ENCODE data around the gene XYLT1. TPM values are rescaled to one million over a fixed set of nuclear protein-coding genes. Genes with fewer than 3 reads are reported as not detected.
A peak's percentile ranks its signal among the peaks of the same experiment; 100 is the strongest.

XYLT1 gene
- total RNA-seq, 2 experiments from 2014 or later: 46.6 to 50.1 TPM

DNA sequence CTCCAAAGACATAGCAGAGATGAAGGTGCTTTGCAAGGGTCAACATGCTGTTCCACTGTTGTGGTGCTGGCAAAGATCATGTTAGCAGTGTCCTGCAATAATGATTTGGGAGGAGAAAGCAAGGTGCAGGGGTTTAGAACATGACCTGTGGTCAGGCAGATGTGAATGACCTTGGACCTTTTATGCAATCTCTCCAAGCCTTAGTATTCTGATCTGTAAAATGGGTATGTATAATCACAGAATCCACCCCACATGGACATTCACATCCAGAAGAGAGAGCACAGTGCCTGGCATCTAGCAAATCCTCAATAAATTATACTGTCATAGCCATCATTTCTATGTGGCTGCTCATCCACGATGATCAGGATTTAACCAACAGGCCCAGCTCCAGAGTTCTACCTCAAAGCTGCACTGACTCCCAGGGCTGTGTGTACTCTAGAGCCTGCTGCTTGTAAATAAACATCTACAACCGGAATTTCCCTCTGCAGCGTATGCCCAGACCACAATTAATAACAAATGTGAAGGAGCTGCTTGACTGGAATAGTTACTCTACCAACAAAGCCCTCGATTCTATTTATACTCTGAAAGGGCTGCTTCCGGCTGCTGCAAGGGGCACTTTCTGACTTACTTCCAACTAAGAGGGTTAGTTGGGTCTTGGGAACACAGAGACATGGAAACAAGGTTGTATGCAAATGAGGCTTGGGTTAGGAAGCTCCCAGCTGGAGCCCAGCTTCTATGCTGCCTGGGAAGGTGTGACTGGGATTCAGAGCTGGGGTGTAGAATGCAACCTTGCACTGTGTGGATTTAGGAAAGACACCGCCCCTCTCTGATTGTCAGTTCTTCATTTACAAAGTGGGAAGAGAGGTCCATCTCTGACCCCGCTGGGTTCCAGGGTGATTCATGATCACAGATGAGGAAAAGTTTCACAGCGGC, 265.2 kb downstream of the XYLT1 start:
- no peaks in the 10 kb centered on the region for H3K9me3 Mint-ChIP-seq
- CTCF ChIA-PET: no interaction called here

GRCh38 chr16:17204644-17205043, 266.1 kb downstream of the XYLT1 start:
- Mint-ChIP-seq H3K4me1 (peaks cover 2% of the 10 kb centered on the region), H3K27me3 (no peaks in the 10 kb centered on the region), H3K4me3 (no peak overlapping the region), H3K27ac (no peak overlapping the region), H3K9me3 (no peaks in the 10 kb centered on the region), H3K36me3 (ENCODE audit: low read depth) (peaks cover 5% of the 10 kb centered on the region)
- ChIA-PET CTCF (no interaction called here), POLR2A (no interaction called here)
- DNase-seq: no peak

More for the DNA sequence above, 265.2 kb downstream of the XYLT1 start:
- no peak overlapping the region for H3K4me3 Mint-ChIP-seq
- H3K27me3 Mint-ChIP-seq: no peaks in the 10 kb centered on the region
- no peak for DNase-seq
- H3K27ac Mint-ChIP-seq: no peak overlapping the region
- POLR2A ChIA-PET: no interaction called here
- peaks cover 2% of the 10 kb centered on the region for H3K4me1 Mint-ChIP-seq
- H3K36me3 Mint-ChIP-seq (ENCODE audit: low read depth): peaks cover 1% of the 10 kb centered on the region

DNA sequence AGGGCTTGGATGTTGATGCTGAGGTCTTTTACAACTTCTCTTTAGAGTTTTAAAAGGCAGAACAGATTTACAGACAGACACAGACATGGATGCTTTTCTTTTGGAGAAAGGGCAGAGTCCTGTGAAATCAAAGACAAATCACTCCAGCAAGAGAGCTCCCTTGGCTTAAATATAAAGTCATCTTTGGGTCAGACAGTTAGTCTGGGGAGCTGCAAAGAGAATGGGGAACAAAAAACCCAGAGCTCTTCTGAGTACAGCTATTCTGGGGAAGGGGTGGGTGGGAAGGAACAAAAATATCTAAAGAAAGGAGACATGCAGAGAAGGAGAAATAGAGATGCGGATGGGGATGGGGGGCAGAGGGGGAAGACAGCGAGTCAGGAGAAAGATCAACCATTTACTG, 266.6 kb downstream of the XYLT1 start:
- H3K27me3 Mint-ChIP-seq: no peaks in the 10 kb centered on the region

GRCh38 chr16:17203424-17203823, 267.3 kb downstream of the XYLT1 start:
- H3K27ac Mint-ChIP-seq: no peak overlapping the region
- DNase-seq: no peak
- no peaks in the 10 kb centered on the region for H3K4me1 Mint-ChIP-seq
- no peaks in the 10 kb centered on the region for H3K9me3 Mint-ChIP-seq
- no peaks in the 10 kb centered on the region for H3K27me3 Mint-ChIP-seq
- POLR2A ChIA-PET: no interaction called here
- CTCF ChIA-PET: no interaction called here
- H3K36me3 Mint-ChIP-seq (ENCODE audit: low read depth): peaks cover 12% of the 10 kb centered on the region
- no peak overlapping the region for H3K4me3 Mint-ChIP-seq

More for the DNA sequence above, 266.6 kb downstream of the XYLT1 start:
- Mint-ChIP-seq H3K9me3 (no peaks in the 10 kb centered on the region), H3K27ac (no peak overlapping the region), H3K4me3 (no peak overlapping the region), H3K36me3 (ENCODE audit: low read depth) (peaks cover 9% of the 10 kb centered on the region), H3K4me1 (peaks cover 2% of the 10 kb centered on the region)
- POLR2A ChIA-PET: no interaction called here
- CTCF ChIA-PET: no interaction called here
- no peak for DNase-seq

- H3K36me3 Mint-ChIP-seq (ENCODE audit: low read depth): peaks cover 39% of the 10 kb centered on the region
- no peak overlapping the region for H3K4me3 Mint-ChIP-seq
- CTCF ChIA-PET: interaction anchor here (0.9 to 1.2 kb wide), 2 partner anchors 10 to 13 kb away, joined by 3 read pairs; no protein-coding TSS in a partner anchor
- no peak for DNase-seq
- no peaks in the 10 kb centered on the region for H3K27me3 Mint-ChIP-seq
- POLR2A ChIA-PET: no interaction called here
- H3K9me3 Mint-ChIP-seq: no peaks in the 10 kb centered on the region
- H3K4me1 Mint-ChIP-seq: peaks cover 7% of the 10 kb centered on the region
- no peak overlapping the region for H3K27ac Mint-ChIP-seq
Observed at GRCh38 chr16:17199135-17199534, 271.6 kb downstream of the XYLT1 start.

- CTCF ChIA-PET: no interaction called here
- no peaks in the 10 kb centered on the region for H3K27me3 Mint-ChIP-seq
- no peak overlapping the region for H3K27ac Mint-ChIP-seq
Observed at GRCh38 chr16:17196526-17196925, 274.2 kb downstream of the XYLT1 start.

GRCh38 chr16:17194190-17194780, 276.5 kb downstream of the XYLT1 start:
- no peaks in the 10 kb centered on the region for H3K9me3 Mint-ChIP-seq
- ChIA-PET POLR2A (no interaction called here), CTCF (interaction anchor here (0.6 to 0.9 kb wide), 3 partner anchors 14 to 273 kb away, joined by 3 read pairs; no protein-coding TSS in a partner anchor)
- H3K27me3 Mint-ChIP-seq: no peaks in the 10 kb centered on the region
- H3K4me1 Mint-ChIP-seq: peaks cover 7% of the 10 kb centered on the region
- peaks cover 67% of the 10 kb centered on the region for H3K36me3 Mint-ChIP-seq (ENCODE audit: low read depth)
- H3K27ac Mint-ChIP-seq: no peak overlapping the region
- H3K4me3 Mint-ChIP-seq: no peak overlapping the region
- peak; percentile 56 for DNase-seq

More at GRCh38 chr16:17196526-17196925, 274.2 kb downstream of the XYLT1 start:
- Mint-ChIP-seq H3K4me1 (peaks cover 7% of the 10 kb centered on the region), H3K36me3 (ENCODE audit: low read depth) (peaks cover 56% of the 10 kb centered on the region), H3K4me3 (no peak overlapping the region), H3K9me3 (no peaks in the 10 kb centered on the region)
- POLR2A ChIA-PET: no interaction called here
- DNase-seq: no peak

- Mint-ChIP-seq H3K9me3 (no peaks in the 10 kb centered on the region), H3K4me3 (no peak overlapping the region), H3K27ac (peak overlapping the region; percentile 2), H3K36me3 (ENCODE audit: low read depth) (peaks cover 68% of the 10 kb centered on the region), H3K27me3 (no peaks in the 10 kb centered on the region), H3K4me1 (peaks cover 7% of the 10 kb centered on the region)
- DNase-seq: no peak
- ChIA-PET CTCF (interaction anchor here (0.6 to 0.9 kb wide), 3 partner anchors 14 to 274 kb away, joined by 3 read pairs; no protein-coding TSS in a partner anchor), POLR2A (no interaction called here)
Observed at GRCh38 chr16:17193566-17194100, 277.1 kb downstream of the XYLT1 start.

DNA sequence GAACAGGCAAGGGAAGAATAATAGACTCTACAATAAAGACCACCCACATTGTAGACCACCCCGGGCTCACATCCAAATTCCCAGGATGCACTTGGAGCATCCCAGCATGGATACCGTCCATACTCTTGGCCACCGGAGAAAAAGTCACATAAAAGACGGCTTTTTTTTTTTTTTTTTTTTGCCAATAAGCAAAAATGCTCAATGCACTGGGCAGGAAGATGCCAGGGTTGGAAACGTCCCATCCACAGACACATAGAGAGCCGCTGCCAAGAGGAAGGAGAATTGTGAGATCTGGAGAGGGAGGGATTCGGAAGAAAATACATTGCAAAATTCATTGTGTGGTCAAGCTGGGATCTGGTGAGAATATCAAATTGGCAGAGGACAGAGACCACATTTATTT, 286.7 kb downstream of the XYLT1 start:
- Mint-ChIP-seq H3K4me1 (no peaks in the 10 kb centered on the region), H3K36me3 (ENCODE audit: low read depth) (peaks cover 25% of the 10 kb centered on the region), H3K4me3 (no peak overlapping the region), H3K27ac (no peak overlapping the region), H3K27me3 (no peaks in the 10 kb centered on the region), H3K9me3 (no peaks in the 10 kb centered on the region)
- CTCF ChIA-PET: no interaction called here
- DNase-seq: no peak
- POLR2A ChIA-PET: no interaction called here

- no peak overlapping the region for H3K4me3 Mint-ChIP-seq
- H3K27me3 Mint-ChIP-seq: no peaks in the 10 kb centered on the region
- peaks cover 10% of the 10 kb centered on the region for H3K4me1 Mint-ChIP-seq
- peaks cover 48% of the 10 kb centered on the region for H3K36me3 Mint-ChIP-seq (ENCODE audit: low read depth)
- POLR2A ChIA-PET: no interaction called here
- no peaks in the 10 kb centered on the region for H3K9me3 Mint-ChIP-seq
- CTCF ChIA-PET: no interaction called here
- no peak overlapping the region for H3K27ac Mint-ChIP-seq
- DNase-seq: no peak
Observed at GRCh38 chr16:17177959-17178905, 292.5 kb downstream of the XYLT1 start.

DNA sequence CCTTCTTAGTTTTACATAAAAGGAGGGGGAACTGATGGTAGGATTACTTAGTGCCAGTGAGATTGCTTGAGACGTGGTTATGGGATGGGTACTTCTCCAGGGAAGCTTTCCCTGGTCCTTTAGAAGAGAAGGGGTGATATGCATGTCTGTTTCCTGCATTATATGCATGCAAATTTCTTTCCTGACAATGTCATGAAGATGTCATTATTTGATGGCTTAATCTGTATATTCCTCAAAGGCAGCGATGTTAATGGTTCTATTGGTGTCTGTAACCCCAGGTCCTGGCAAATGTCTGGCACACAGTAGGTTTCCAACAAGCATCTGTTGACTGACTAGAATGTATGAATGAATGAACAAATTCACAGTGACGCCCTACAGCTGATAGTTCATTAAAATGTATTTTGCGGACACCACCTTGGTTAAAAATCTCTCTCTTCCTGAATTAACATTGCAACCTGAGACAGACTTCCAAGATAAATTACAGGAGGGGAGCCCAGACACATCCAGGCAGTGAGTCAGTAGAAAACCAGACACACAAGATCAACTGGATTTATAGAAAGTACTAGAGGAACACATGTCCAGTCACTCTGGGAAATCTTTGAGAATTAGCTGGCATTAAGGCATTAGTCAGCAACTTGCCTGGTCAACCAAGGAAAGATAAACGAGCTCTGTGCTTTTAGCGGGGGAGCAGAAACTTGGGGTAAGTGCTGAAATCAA, 293.4 kb downstream of the XYLT1 start:
- Mint-ChIP-seq H3K36me3 (ENCODE audit: low read depth) (peaks cover 52% of the 10 kb centered on the region), H3K4me1 (peaks cover 14% of the 10 kb centered on the region), H3K4me3 (no peak overlapping the region), H3K27ac (peak overlapping the region; percentile 76), H3K27me3 (no peaks in the 10 kb centered on the region), H3K9me3 (no peaks in the 10 kb centered on the region)
- DNase-seq: no peak
- ChIA-PET CTCF (no interaction called here), POLR2A (no interaction called here)

GRCh38 chr16:17176199-17176598, 294.6 kb downstream of the XYLT1 start:
- Mint-ChIP-seq H3K36me3 (ENCODE audit: low read depth) (peaks cover 50% of the 10 kb centered on the region), H3K4me3 (no peak overlapping the region), H3K4me1 (peaks cover 14% of the 10 kb centered on the region), H3K27ac (no peak overlapping the region), H3K9me3 (no peaks in the 10 kb centered on the region), H3K27me3 (no peaks in the 10 kb centered on the region)
- DNase-seq: no peak
- POLR2A ChIA-PET: no interaction called here
- CTCF ChIA-PET: no interaction called here

Data from activated CD4-positive, alpha-beta T cell treated with anti-CD3 and anti-CD28 coated beads, Interleukin-2, amount 10 ng/mL, durations not matched to agents 7 days and 5 days (primary cell).